KOPT-K1 (cell line): ENCODE measurements around the gene MACROH2A1.

Source experiments
- H3K27ac ChIP-seq: fragments of 200-600 bp; sonication (generic); 2 replicates; pipeline ENCODE4 v1.5.1; 2016; ENCODE audit warnings: antibody characterized with exemption, mild to moderate bottlenecking, low read depth, low read length; ENCODE audit not compliant: poor library complexity, severe bottlenecking
- H3K36me3 ChIP-seq: fragments of 200-600 bp; sonication (generic); 2 replicates; pipeline ENCODE4 v1.5.1; 2017; ENCODE audit warnings: antibody characterized with exemption, mild to moderate bottlenecking, low read length, moderate library complexity; ENCODE audit not compliant: insufficient read depth
- H3K9me3 ChIP-seq: fragments of 200-600 bp; sonication (generic); 2 replicates; pipeline ENCODE4 v1.5.1; 2017; ENCODE audit warnings: antibody characterized with exemption, low read length, mild to moderate bottlenecking; ENCODE audit not compliant: insufficient read depth, poor library complexity, severe bottlenecking

The MACROH2A1 gene

GRCh38 chr5:135322271-135322670, 76.8 kb downstream of the MACROH2A1 start:
- Histone ChIP-seq H3K9me3 (no peaks in the 10 kb centered on the region), H3K27ac (no peak overlapping the region), H3K36me3 (no peaks in the 10 kb centered on the region)

- H3K27ac ChIP-seq: no peak overlapping the region
- no peaks in the 10 kb centered on the region for H3K36me3 ChIP-seq
- no peaks in the 10 kb centered on the region for H3K9me3 ChIP-seq
Measured at GRCh38 chr5:135320718-135321484, 78.1 kb downstream of the MACROH2A1 start.

- Histone ChIP-seq H3K27ac (no peak overlapping the region), H3K36me3 (no peaks in the 10 kb centered on the region), H3K9me3 (no peaks in the 10 kb centered on the region)
Measured at GRCh38 chr5:135319928-135320606, 79.0 kb downstream of the MACROH2A1 start.

- H3K27ac ChIP-seq: peak overlapping the region; percentile 1
- no peaks in the 10 kb centered on the region for H3K36me3 ChIP-seq
- H3K9me3 ChIP-seq: no peaks in the 10 kb centered on the region
Measured at GRCh38 chr5:135319458-135319857, 79.6 kb downstream of the MACROH2A1 start.

- Histone ChIP-seq H3K9me3 (no peaks in the 10 kb centered on the region), H3K36me3 (no peaks in the 10 kb centered on the region), H3K27ac (peak overlapping the region; percentile 1)
Measured at GRCh38 chr5:135318924-135319323, 80.1 kb downstream of the MACROH2A1 start.

- H3K36me3 ChIP-seq: no peaks in the 10 kb centered on the region
- H3K9me3 ChIP-seq: no peaks in the 10 kb centered on the region
- no peak overlapping the region for H3K27ac ChIP-seq
Measured at GRCh38 chr5:135318037-135318436, 81.0 kb downstream of the MACROH2A1 start.

- peak overlapping the region; percentile 11 for H3K27ac ChIP-seq
- H3K9me3 ChIP-seq: no peaks in the 10 kb centered on the region
- no peaks in the 10 kb centered on the region for H3K36me3 ChIP-seq
Measured at GRCh38 chr5:135317286-135317685, 81.7 kb downstream of the MACROH2A1 start.

- H3K27ac ChIP-seq: no peak overlapping the region
- H3K9me3 ChIP-seq: no peaks in the 10 kb centered on the region
- no peaks in the 10 kb centered on the region for H3K36me3 ChIP-seq
Measured at GRCh38 chr5:135315386-135315785, 83.6 kb downstream of the MACROH2A1 start.

GRCh38 chr5:135313946-135314345, 85.1 kb downstream of the MACROH2A1 start:
- Histone ChIP-seq H3K27ac (peak overlapping the region; percentile 77), H3K36me3 (no peaks in the 10 kb centered on the region), H3K9me3 (no peaks in the 10 kb centered on the region)

GRCh38 chr5:135313405-135313804, 85.6 kb downstream of the MACROH2A1 start:
- Histone ChIP-seq H3K9me3 (no peaks in the 10 kb centered on the region), H3K36me3 (no peaks in the 10 kb centered on the region), H3K27ac (peak overlapping the region; percentile 77)

- H3K9me3 ChIP-seq: no peaks in the 10 kb centered on the region
- peak overlapping the region; percentile 77 for H3K27ac ChIP-seq
- H3K36me3 ChIP-seq: no peaks in the 10 kb centered on the region
Measured at GRCh38 chr5:135312255-135312935, 86.6 kb downstream of the MACROH2A1 start.

GRCh38 chr5:135310328-135310989, 88.6 kb downstream of the MACROH2A1 start:
- H3K27ac ChIP-seq: peak overlapping the region; percentile 77
- H3K36me3 ChIP-seq: no peaks in the 10 kb centered on the region
- no peaks in the 10 kb centered on the region for H3K9me3 ChIP-seq

GRCh38 chr5:135309391-135310327, 89.4 kb downstream of the MACROH2A1 start:
- H3K9me3 ChIP-seq: no peaks in the 10 kb centered on the region
- H3K27ac ChIP-seq: peak overlapping the region; percentile 77
- H3K36me3 ChIP-seq: no peaks in the 10 kb centered on the region

- H3K36me3 ChIP-seq: no peaks in the 10 kb centered on the region
- peak overlapping the region; percentile 77 for H3K27ac ChIP-seq
- no peaks in the 10 kb centered on the region for H3K9me3 ChIP-seq
Measured at GRCh38 chr5:135308752-135309151, 90.3 kb downstream of the MACROH2A1 start.
